Measurements from ENCODE around the gene ZNF593.

The ZNF593 gene

GRCh38 chr1:26191739-26192138 lies 22.0 kb downstream of the ZNF593 start:
- no peak for TF ChIP-seq CTCF (IDR thresholded peaks at IDR 0.05; ENCODE audit: insufficient read depth, missing control alignments)
- no peak for DNase-seq (ENCODE audit: insufficient read length, low spot score)
- FAIRE-seq: no peak

GRCh38 chr1:26195805-26196204 lies 26.1 kb downstream of the ZNF593 start:
- no peak for FAIRE-seq
- DNase-seq (ENCODE audit: insufficient read length, low spot score): no peak
- TF ChIP-seq CTCF (IDR thresholded peaks at IDR 0.05; ENCODE audit: insufficient read depth, missing control alignments): no peak

GRCh38 chr1:26197301-26197700 lies 27.6 kb downstream of the ZNF593 start:
- FAIRE-seq: no peak
- no peak for DNase-seq (ENCODE audit: insufficient read length, low spot score)
- no peak for TF ChIP-seq CTCF (IDR thresholded peaks at IDR 0.05; ENCODE audit: insufficient read depth, missing control alignments)

- no peak for DNase-seq (ENCODE audit: insufficient read length, low spot score)
- FAIRE-seq: no peak
- TF ChIP-seq CTCF (IDR thresholded peaks at IDR 0.05; ENCODE audit: insufficient read depth, missing control alignments): no peak
These were observed 28.1 kb downstream of the ZNF593 start for GRCh38 chr1:26197813-26198212.

- DNase-seq (ENCODE audit: insufficient read length, low spot score): no peak
- no peak for TF ChIP-seq CTCF (IDR thresholded peaks at IDR 0.05; ENCODE audit: insufficient read depth, missing control alignments)
- no peak for FAIRE-seq
These were observed 30.7 kb downstream of the ZNF593 start for GRCh38 chr1:26200413-26200812.

GRCh38 chr1:26203642-26204318 lies 34.1 kb downstream of the ZNF593 start:
- FAIRE-seq (no peak), DNase-seq (ENCODE audit: insufficient read length, low spot score) (no peak)
- TF ChIP-seq CTCF (IDR thresholded peaks at IDR 0.05; ENCODE audit: insufficient read depth, missing control alignments): no peak

GRCh38 chr1:26210147-26210870 lies 40.6 kb downstream of the ZNF593 start:
- no peak for FAIRE-seq
- no peak for DNase-seq (ENCODE audit: insufficient read length, low spot score)
- no peak for TF ChIP-seq CTCF (IDR thresholded peaks at IDR 0.05; ENCODE audit: insufficient read depth, missing control alignments)

Measured in D721Med (cell line).